ENCODE measurements around the gene CDK3.
"Not testable (repeated sequence)": the region's sequence is repeated elsewhere in the genome, so short reads cannot be mapped to it uniquely, and the experiment has no call there.

Gene CDK3

DNA sequence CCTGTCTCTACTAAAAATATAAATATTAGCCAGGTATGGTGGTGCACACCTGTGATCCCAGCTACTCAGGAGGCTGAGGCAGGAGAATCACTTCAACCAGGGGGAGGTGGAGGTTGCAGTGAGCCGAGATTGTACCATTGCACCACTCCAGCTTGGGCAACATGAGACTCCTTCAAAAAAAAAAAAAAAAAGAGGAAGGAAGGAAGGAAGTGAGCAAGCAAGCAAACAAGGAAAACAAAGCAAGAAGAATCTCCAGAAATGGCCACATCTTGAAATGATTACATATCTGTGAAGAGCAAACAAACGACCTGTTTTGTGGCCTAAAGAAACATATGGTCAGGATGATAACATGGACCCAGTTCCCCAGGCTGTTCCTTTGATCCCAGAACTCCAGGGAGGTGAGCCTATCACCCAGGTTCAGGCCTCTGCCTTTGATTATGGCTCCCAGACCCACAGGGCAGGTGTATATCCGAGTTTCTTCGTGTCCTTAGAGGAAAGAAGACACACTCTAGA lies 30.6 kb upstream of the CDK3 start:
- H3K4me3 ChIP-seq (replicated peaks in 1 of 2; ENCODE audit: low read depth in 2 of 2, low read length in 2 of 2): no peak overlapping the region
- no peak for TF ChIP-seq CTCF (IDR thresholded peaks at IDR 0.05; ENCODE audit: low read depth, low read length)
- peak; percentile 38 to 62 for DNase-seq (ENCODE audit: low read depth in 2 of 2)

DNA sequence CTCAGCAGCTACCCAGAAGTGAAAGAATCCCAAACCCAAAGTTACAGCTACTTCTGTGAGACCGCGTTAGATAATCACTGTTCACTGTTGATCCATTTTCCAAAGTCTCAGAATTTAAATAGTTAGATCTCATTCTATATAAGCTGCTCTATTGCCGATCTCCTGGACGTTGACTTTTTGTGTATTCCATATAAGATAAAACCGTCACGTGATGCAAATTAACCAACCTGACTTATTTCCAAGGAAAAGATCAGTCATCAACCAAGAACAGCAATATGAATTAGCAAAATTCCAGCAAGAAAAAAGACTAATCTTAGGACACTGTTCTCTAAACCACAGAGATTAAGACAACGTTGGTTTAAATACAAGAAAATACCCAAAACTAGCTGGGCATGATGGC lies 30.0 kb upstream of the CDK3 start:
- no peak overlapping the region for H3K4me3 ChIP-seq (replicated peaks in 1 of 2; ENCODE audit: low read depth in 2 of 2, low read length in 2 of 2)
- no peak for TF ChIP-seq CTCF (IDR thresholded peaks at IDR 0.05; ENCODE audit: low read depth, low read length)
- no peak for DNase-seq (ENCODE audit: low read depth in 2 of 2)

DNA sequence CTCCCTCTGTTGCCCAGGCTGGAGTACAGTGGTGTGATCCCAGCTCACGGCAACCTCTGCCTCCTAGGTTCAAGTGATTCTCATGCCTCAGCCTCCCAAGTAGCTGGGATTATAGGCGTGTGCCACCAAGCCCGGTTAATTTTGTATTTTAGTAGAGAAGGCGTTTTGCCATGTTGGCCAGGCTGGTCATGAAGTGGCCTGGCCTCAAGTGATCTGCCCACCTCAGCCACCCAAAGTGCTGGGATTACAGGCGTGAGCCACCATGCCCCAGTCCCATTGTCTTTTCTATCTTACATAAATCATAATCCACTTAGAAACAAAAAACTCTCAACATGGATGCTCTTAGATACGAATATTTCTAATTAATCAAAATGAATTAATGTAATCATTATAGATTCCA lies 25.5 kb upstream of the CDK3 start:
- H3K4me3 ChIP-seq (replicated peaks in 1 of 2; ENCODE audit: low read depth in 2 of 2, low read length in 2 of 2); DNase-seq (ENCODE audit: low read depth in 2 of 2): not testable (repeated sequence)

DNA sequence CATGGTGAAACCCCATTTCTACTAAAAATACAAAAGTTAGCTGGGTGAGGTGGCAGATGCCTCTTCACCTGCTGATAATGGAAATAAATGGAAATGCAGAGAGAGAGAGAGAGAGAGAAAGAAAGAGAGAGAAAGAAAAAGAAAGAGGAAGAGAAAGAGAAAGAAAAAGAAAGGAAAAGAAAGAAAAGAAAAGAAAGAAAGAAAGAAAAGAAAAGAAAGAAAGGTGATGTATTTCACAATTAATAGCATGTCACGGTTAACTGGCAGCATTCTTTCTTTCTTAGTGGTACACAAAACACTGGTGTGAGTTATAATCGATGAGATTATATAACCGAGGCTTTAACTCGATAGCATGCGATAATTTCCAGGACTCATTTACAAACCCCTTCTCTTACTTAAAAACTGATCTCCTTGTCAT lies 24.9 kb upstream of the CDK3 start:
- DNase-seq (ENCODE audit: low read depth in 2 of 2): no peak
- no peak for TF ChIP-seq CTCF (IDR thresholded peaks at IDR 0.05; ENCODE audit: low read depth, low read length)
- no peak overlapping the region for H3K4me3 ChIP-seq (replicated peaks in 1 of 2; ENCODE audit: low read depth in 2 of 2, low read length in 2 of 2)

- TF ChIP-seq CTCF (IDR thresholded peaks at IDR 0.05; ENCODE audit: low read depth, low read length): no peak
- DNase-seq (ENCODE audit: low read depth in 2 of 2): no peak
- H3K4me3 ChIP-seq (replicated peaks in 1 of 2; ENCODE audit: low read depth in 2 of 2, low read length in 2 of 2): no peak overlapping the region
Measured at GRCh38 chr17:75976175-75976848, 24.3 kb upstream of the CDK3 start.

- H3K4me3 ChIP-seq (replicated peaks in 1 of 2; ENCODE audit: low read depth in 2 of 2, low read length in 2 of 2): peak within 1 kb of the TSS; percentile 82 to 89
- TF ChIP-seq CTCF (IDR thresholded peaks at IDR 0.05; ENCODE audit: low read depth, low read length): peak; percentile 2
- DNase-seq (ENCODE audit: low read depth in 2 of 2): peak; percentile 97 to 98
Measured at GRCh38 chr17:75978938-75979704, 21.5 kb upstream of the CDK3 start, which contains the start of the genes ACOX1 and TEN1. Gene ACOX1, minus strand, starts transcription at chr17:75979166. Its CDS starts 93 bp downstream, at chr17:75979073. Gene TEN1, plus strand, starts transcription at chr17:75979240. Its CDS starts 6,953 bp downstream, at chr17:75986193.

DNA sequence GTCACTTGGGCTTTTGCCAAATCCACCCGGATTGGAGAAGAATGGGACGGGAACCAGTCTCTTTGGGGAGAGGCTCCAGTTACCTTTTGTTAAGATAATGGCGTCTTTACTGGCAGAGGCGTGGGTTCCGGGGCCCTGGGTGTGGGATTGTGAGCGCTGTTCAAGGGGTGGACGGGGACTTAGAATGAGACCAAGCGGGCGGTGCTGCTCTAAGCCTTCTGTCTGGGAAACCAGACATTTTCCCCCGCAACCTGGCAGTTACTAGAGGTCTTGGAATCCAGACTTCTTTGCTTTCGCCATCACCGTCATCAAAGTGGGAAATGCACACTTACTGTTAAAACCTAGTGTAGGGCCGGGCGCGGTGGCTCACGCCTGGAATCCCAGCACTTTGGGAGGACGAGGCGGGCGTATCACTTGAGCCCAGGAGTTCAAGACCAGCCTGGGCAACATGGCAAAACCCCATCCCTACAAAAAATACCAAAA lies 20.9 kb upstream of the CDK3 start:
- peak overlapping the region; percentile 82 to 89 for H3K4me3 ChIP-seq (replicated peaks in 1 of 2; ENCODE audit: low read depth in 2 of 2, low read length in 2 of 2)
- DNase-seq (ENCODE audit: low read depth in 2 of 2): peak in 1 of 2 donors; percentile 82
- no peak for TF ChIP-seq CTCF (IDR thresholded peaks at IDR 0.05; ENCODE audit: low read depth, low read length)
